HFFc6 (cell line): ENCODE data around the gene MCHR1. TPM values are rescaled to one million over a fixed set of nuclear protein-coding genes. Genes with fewer than 3 reads are reported as not detected.
A peak's percentile ranks its signal among the peaks of the same experiment; 100 is the strongest.

ENCODE experiments used
- DNase-seq: peaks from one replicate; pipeline ENCODE4 v3.0.0-alpha.2; 2018
- H3K27ac Mint-ChIP-seq: 2 replicates; pipeline ENCODE4 v1.8.0; 2020; ENCODE audit warnings: mild to moderate bottlenecking, mixed read lengths
- H3K27me3 Mint-ChIP-seq: 2 replicates; pipeline ENCODE4 v1.8.0; 2021; ENCODE audit warnings: mild to moderate bottlenecking, moderate library complexity, mixed read lengths; ENCODE audit not compliant: insufficient read depth
- H3K36me3 Mint-ChIP-seq: 2 replicates; pipeline ENCODE4 v1.8.0; 2021; ENCODE audit warnings: low read depth, mixed read lengths
- H3K4me1 Mint-ChIP-seq: 2 replicates; pipeline ENCODE4 v1.8.0; 2020; ENCODE audit warnings: low read depth, mixed read lengths
- H3K4me3 Mint-ChIP-seq: 2 replicates; pipeline ENCODE4 v1.8.0; 2020; ENCODE audit warnings: mild to moderate bottlenecking, moderate library complexity, mixed read lengths
- H3K9me3 Mint-ChIP-seq: 2 replicates; pipeline ENCODE4 v1.8.0; 2020; ENCODE audit warnings: mild to moderate bottlenecking, mixed read lengths
- total RNA-seq, 6 experiments: library from RNA; stranded (reverse); fragmentation: NEBNext Ultra II Directional; extraction: Animal tissue kit (Norgen Biotek cat#: 25700); gene quantifications; 2 replicates in 1 of 6; 3 replicates in 5 of 6; pipeline ENCODE4 v1.2.3, GENCODE V29; 2021
- TF ChIP-seq, protein P1 (sequence below): fragments of 200-600 bp; sonication (generic); IDR thresholded peaks from 2 replicates; pipeline ENCODE4 v1.5.0; 2021; ENCODE audit warnings: antibody characterized with exemption, mild to moderate bottlenecking

The MCHR1 gene
- total RNA-seq, 6 experiments from 2014 or later, result 0.28 TPM; not detected in 5

DNA sequence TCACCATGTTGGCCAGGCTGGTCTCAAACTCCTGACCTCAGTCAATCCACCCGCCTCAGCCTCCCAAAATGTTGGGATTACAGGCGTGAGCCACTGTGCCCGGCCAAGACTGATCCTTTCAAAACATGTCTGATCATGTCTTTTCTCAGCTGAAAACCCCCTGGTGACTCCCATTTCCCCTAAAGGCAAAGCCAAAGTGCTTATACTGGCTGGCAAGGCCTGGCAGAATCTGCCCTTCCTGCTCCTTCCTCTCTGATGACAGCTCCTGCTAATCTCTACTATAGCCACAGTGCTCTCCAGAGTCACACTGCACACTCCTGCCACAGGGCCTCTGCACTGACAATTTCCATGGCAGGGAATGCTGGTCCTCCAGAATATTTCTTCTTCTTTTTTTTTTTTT is 2.6 kb upstream of the MCHR1 start:
- no peak overlapping the region for H3K4me3 Mint-ChIP-seq
- H3K27ac Mint-ChIP-seq, result no peak overlapping the region
- peaks cover 17% of the 10 kb centered on the region for H3K4me1 Mint-ChIP-seq
- no peak for DNase-seq
- no peaks in the 10 kb centered on the region for H3K36me3 Mint-ChIP-seq
- no peaks in the 10 kb centered on the region for H3K9me3 Mint-ChIP-seq
- peaks cover 2% of the 10 kb centered on the region; the same call in 1 of the 2 replicates for H3K27me3 Mint-ChIP-seq
- TF ChIP-seq, protein P1, sequence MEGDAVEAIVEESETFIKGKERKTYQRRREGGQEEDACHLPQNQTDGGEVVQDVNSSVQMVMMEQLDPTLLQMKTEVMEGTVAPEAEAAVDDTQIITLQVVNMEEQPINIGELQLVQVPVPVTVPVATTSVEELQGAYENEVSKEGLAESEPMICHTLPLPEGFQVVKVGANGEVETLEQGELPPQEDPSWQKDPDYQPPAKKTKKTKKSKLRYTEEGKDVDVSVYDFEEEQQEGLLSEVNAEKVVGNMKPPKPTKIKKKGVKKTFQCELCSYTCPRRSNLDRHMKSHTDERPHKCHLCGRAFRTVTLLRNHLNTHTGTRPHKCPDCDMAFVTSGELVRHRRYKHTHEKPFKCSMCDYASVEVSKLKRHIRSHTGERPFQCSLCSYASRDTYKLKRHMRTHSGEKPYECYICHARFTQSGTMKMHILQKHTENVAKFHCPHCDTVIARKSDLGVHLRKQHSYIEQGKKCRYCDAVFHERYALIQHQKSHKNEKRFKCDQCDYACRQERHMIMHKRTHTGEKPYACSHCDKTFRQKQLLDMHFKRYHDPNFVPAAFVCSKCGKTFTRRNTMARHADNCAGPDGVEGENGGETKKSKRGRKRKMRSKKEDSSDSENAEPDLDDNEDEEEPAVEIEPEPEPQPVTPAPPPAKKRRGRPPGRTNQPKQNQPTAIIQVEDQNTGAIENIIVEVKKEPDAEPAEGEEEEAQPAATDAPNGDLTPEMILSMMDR, result no peak

DNA sequence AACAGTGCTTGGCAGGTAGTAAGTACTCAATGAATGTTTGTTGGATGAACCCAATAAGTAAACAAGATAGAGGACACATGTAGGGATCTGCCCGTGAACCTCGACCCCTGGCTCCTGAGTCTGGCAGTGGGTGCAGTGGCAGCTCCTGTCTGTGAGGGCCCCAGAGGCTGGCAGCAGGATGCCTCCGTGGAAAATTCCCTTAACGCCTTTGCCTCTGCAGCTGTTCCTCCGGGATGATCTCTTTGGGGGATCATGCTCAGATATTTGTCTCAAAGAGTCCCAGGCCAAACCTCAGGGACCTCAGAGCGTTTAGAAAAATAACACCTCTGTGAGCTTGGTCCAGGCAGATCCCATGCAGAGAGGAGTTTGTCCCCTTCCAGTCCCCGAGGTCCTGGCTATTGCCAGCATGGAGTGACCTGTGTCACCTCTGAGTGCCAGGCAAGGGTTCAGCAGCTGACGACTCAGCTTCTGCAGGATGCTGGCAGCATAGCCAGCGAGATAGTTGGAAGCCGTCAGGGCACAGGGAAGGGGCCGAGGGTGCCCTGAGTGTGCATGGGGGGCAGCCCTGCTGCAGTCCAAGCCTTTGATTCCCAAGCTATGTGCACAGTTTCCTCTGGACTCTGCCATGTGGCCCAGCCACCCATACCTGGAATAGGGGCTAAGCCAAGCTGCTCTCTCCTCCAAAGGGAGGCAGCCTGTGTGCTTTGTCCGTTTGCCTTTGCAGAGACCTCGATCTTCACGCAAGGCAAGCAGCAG is 613 bp upstream of the MCHR1 start:
- H3K27ac Mint-ChIP-seq, result no peak overlapping the region
- peak overlapping the region; percentile 55; the same call in 1 of the 2 replicates for H3K4me3 Mint-ChIP-seq
- TF ChIP-seq, protein P1, result no peak
- no peaks in the 10 kb centered on the region for H3K9me3 Mint-ChIP-seq
- peaks cover 35% of the 10 kb centered on the region for H3K4me1 Mint-ChIP-seq
- H3K27me3 Mint-ChIP-seq, result peaks cover 2% of the 10 kb centered on the region; the same call in 1 of the 2 replicates
- H3K36me3 Mint-ChIP-seq, result no peaks in the 10 kb centered on the region
- no peak for DNase-seq

DNA sequence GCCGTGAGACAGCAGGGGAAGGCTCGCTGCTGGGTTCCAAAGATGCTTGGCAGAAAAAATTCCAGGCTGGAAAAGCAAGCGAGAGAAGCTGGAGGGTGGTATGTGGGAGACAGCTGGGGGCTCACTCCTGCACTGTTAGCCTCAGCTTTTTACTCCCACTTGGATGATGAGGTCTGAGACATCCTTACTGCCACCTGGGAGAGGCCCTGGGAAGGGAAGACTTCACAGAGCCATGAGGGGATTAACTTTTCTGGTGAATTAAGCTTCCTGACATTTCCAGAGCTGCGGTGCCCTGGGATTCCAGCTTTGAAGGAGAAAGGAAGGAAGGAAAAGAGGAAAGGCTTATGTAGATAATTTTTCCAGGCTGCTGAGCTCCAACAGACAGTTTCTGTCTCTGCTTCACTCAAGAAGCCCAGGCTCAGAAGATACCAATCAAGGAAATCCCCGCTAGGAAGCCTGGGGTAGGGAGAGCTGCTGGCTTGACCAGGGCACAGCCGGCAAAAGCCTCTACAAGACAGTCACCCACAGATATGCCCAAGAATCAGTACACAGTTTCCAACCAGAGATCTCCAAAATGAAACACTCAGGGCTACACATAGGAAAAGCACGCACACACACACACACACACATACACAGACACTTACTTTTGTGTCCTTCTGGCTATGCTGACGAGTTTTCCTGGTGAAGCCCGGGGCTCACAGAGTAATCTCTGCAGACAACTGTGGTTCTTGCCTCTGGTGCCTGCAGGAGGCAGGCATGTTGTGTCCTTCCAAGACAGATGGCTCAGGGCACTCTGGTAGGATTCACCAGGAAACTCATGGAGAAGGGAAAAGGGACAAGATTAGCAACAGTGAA is 907 bp downstream of the MCHR1 start:
- TF ChIP-seq, protein P1, result no peak; the same call in 1 of the 2 replicates
- Mint-ChIP-seq H3K4me1 (peaks cover 35% of the 10 kb centered on the region), H3K4me3 (no peak overlapping the region), H3K27ac (no peak overlapping the region), H3K27me3 (peaks cover 3% of the 10 kb centered on the region), H3K36me3 (no peaks in the 10 kb centered on the region), H3K9me3 (no peaks in the 10 kb centered on the region)
- DNase-seq, result peak; percentile 23

DNA sequence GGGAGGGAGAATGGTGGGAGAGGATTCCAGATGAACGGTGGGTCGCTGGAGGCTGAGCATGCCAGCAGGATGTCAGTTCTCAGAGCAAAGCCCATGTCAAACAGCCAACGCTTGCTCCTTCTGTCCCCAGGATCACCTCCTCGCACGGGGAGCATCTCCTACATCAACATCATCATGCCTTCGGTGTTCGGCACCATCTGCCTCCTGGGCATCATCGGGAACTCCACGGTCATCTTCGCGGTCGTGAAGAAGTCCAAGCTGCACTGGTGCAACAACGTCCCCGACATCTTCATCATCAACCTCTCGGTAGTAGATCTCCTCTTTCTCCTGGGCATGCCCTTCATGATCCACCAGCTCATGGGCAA is 1.5 kb downstream of the MCHR1 start:
- Mint-ChIP-seq H3K4me3 (no peak overlapping the region), H3K9me3 (no peaks in the 10 kb centered on the region), H3K36me3 (no peaks in the 10 kb centered on the region), H3K4me1 (peaks cover 35% of the 10 kb centered on the region), H3K27me3 (peaks cover 3% of the 10 kb centered on the region), H3K27ac (no peak overlapping the region)
- TF ChIP-seq, protein P1, result no peak
- DNase-seq, result no peak

DNA sequence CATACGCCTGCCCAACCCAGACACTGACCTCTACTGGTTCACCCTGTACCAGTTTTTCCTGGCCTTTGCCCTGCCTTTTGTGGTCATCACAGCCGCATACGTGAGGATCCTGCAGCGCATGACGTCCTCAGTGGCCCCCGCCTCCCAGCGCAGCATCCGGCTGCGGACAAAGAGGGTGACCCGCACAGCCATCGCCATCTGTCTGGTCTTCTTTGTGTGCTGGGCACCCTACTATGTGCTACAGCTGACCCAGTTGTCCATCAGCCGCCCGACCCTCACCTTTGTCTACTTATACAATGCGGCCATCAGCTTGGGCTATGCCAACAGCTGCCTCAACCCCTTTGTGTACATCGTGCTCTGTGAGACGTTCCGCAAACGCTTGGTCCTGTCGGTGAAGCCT is 2.2 kb downstream of the MCHR1 start:
- TF ChIP-seq, protein P1, result no peak; the same call in 1 of the 2 replicates
- H3K27me3 Mint-ChIP-seq, result peaks cover 6% of the 10 kb centered on the region
- DNase-seq, result no peak
- no peaks in the 10 kb centered on the region for H3K36me3 Mint-ChIP-seq
- no peak overlapping the region for H3K4me3 Mint-ChIP-seq
- H3K9me3 Mint-ChIP-seq, result no peaks in the 10 kb centered on the region
- H3K27ac Mint-ChIP-seq, result no peak overlapping the region
- peaks cover 35% of the 10 kb centered on the region for H3K4me1 Mint-ChIP-seq
